HFF-Myc (cell line): ENCODE measurements around the gene AJAP1.

Experiments used
- DNase-seq: peaks from one replicate; pipeline ENCODE4 v3.0.0-alpha.2; 2011; ENCODE audit warnings: low read depth; ENCODE audit errors: extremely low read depth
- H3K4me3 ChIP-seq: replicated peaks from 2 replicates; pipeline ENCODE4 v1.5.1; 2011; ENCODE audit warnings: low read depth, mild to moderate bottlenecking, control low read depth, low read length
- CTCF ChIP-seq: IDR thresholded peaks from 2 replicates; pipeline ENCODE4 v1.5.1; 2012; ENCODE audit warnings: mild to moderate bottlenecking, low read depth, low read length, control low read depth; ENCODE audit errors: missing control alignments

AJAP1 gene

GRCh38 chr1:4678066-4678717 lies 23.8 kb downstream of the AJAP1 start:
- no peak for TF ChIP-seq CTCF
- no peak overlapping the region for H3K4me3 ChIP-seq
- DNase-seq, result no peak

GRCh38 chr1:4681026-4681425 lies 26.6 kb downstream of the AJAP1 start:
- H3K4me3 ChIP-seq, result no peak overlapping the region
- DNase-seq, result no peak
- TF ChIP-seq CTCF, result no peak

GRCh38 chr1:4682607-4683220 lies 28.3 kb downstream of the AJAP1 start:
- DNase-seq, result no peak
- no peak overlapping the region for H3K4me3 ChIP-seq
- TF ChIP-seq CTCF, result no peak

- DNase-seq, result no peak
- no peak for TF ChIP-seq CTCF
- no peak overlapping the region for H3K4me3 ChIP-seq
Observed at GRCh38 chr1:4684136-4684535, 29.7 kb downstream of the AJAP1 start.

GRCh38 chr1:4684864-4685522 lies 30.6 kb downstream of the AJAP1 start:
- no peak overlapping the region for H3K4me3 ChIP-seq
- no peak for TF ChIP-seq CTCF
- DNase-seq, result no peak

- no peak overlapping the region for H3K4me3 ChIP-seq
- no peak for TF ChIP-seq CTCF
- no peak for DNase-seq
Observed at GRCh38 chr1:4685523-4685865, 31.1 kb downstream of the AJAP1 start.
